Measurements from ENCODE around the gene COPZ2.
"Not testable (repeated sequence)": the region's sequence is repeated elsewhere in the genome, so short reads cannot be mapped to it uniquely, and the experiment has no call there.

Gene COPZ2

GRCh38 chr17:48024149-48025039 lies 13.2 kb downstream of the COPZ2 start:
- no peaks in the 10 kb centered on the region for H3K36me3 ChIP-seq (ENCODE audit: control insufficient read depth, insufficient read depth, low read length)
- peak overlapping the region; percentile 47 for H3K27ac ChIP-seq (ENCODE audit: insufficient read depth, low read length, poor library complexity, severe bottlenecking)
- peak; percentile 14 to 41 (median 33) for DNase-seq
- no peaks in the 10 kb centered on the region for H3K27me3 ChIP-seq (replicated peaks; ENCODE audit: control insufficient read depth, insufficient read depth, low read length, poor library complexity, severe bottlenecking)
- H3K4me3 ChIP-seq (ENCODE audit: insufficient read depth, low read depth, low read length, poor library complexity, severe bottlenecking) = peak overlapping the region; percentile 60
- H3K4me1 ChIP-seq (ENCODE audit: control insufficient read depth, insufficient read depth, low read length, poor library complexity, severe bottlenecking) = peaks cover 23% of the 10 kb centered on the region
- H3K9me3 ChIP-seq (ENCODE audit: control insufficient read depth, low read length) = no peaks in the 10 kb centered on the region

DNA sequence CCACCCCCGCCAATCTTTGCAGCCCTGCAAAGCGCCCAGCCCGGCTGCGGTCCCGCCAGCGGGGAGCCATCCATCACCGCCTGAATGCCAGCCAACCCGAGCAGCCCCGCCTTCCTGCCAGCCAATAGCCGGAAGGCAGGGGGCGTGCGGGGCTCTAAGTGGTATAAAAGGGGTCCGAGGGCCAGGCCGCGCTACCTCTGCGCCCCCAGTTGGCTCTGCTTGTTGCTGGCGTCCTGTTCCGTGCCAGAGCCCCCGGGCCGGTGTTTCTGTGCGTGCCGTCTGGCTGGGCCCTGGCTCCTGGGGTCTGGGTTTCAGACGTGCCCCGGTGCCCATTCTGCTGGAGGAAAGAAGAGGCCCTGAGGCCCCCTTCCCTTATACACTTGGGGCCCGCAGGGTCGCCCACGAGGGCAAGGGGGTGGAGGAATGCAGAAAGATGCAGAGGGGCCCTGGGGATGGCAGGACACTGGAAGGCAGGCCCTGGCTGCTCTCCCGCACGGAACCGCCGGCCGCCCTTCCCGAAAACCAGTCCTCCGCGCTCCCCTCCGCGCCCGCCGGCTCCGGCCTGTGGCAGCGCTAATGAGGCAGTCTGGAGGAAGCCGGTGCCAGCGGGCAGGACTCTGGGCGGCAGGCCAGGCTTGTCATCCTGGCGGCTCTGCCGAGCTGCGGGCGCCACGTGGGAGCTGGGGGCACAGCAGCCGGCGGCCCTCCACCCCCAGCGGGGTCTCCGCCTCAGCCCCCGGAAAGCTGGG lies 14.0 kb downstream of the COPZ2 start:
- peak overlapping the region; percentile 47 for H3K27ac ChIP-seq (ENCODE audit: insufficient read depth, low read length, poor library complexity, severe bottlenecking)
- DNase-seq = peak; percentile 9 to 30 (median 16)

GRCh38 chr17:48022901-48023300 lies 14.7 kb downstream of the COPZ2 start:
- Histone ChIP-seq H3K27me3 (replicated peaks; ENCODE audit: control insufficient read depth, insufficient read depth, low read length, poor library complexity, severe bottlenecking) (no peaks in the 10 kb centered on the region), H3K27ac (ENCODE audit: insufficient read depth, low read length, poor library complexity, severe bottlenecking) (no peak overlapping the region), H3K4me3 (ENCODE audit: insufficient read depth, low read depth, low read length, poor library complexity, severe bottlenecking) (no peak overlapping the region), H3K36me3 (ENCODE audit: control insufficient read depth, insufficient read depth, low read length) (no peaks in the 10 kb centered on the region), H3K9me3 (ENCODE audit: control insufficient read depth, low read length) (no peaks in the 10 kb centered on the region), H3K4me1 (ENCODE audit: control insufficient read depth, insufficient read depth, low read length, poor library complexity, severe bottlenecking) (peaks cover 23% of the 10 kb centered on the region)
- no peak for DNase-seq

More for the DNA sequence above, 14.0 kb downstream of the COPZ2 start:
- Histone ChIP-seq H3K27me3 (replicated peaks; ENCODE audit: control insufficient read depth, insufficient read depth, low read length, poor library complexity, severe bottlenecking) (no peaks in the 10 kb centered on the region), H3K9me3 (ENCODE audit: control insufficient read depth, low read length) (no peaks in the 10 kb centered on the region), H3K4me3 (ENCODE audit: insufficient read depth, low read depth, low read length, poor library complexity, severe bottlenecking) (peak overlapping the region; percentile 60), H3K36me3 (ENCODE audit: control insufficient read depth, insufficient read depth, low read length) (no peaks in the 10 kb centered on the region), H3K4me1 (ENCODE audit: control insufficient read depth, insufficient read depth, low read length, poor library complexity, severe bottlenecking) (peaks cover 23% of the 10 kb centered on the region)

DNA sequence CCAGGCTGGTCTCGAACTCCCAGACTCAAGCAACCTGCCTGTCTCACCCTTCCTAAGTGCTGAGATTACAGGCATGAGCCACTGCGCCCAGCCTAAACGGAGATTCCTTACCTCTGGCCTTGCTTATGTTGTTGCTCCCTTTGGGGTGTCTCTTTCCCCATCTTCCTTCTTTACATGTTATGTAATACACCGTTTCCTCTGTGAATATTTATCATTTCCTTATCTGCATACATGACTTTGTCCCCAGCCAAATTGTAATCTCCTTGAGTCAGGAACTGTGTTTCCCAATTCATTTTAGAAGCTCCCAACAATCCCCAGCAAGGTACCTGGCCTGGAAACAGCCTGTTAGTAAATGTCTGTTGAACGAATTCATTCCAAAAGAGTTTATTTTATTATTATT lies 15.7 kb downstream of the COPZ2 start:
- Histone ChIP-seq H3K4me1 (ENCODE audit: control insufficient read depth, insufficient read depth, low read length, poor library complexity, severe bottlenecking) (peaks cover 23% of the 10 kb centered on the region), H3K36me3 (ENCODE audit: control insufficient read depth, insufficient read depth, low read length) (no peaks in the 10 kb centered on the region), H3K4me3 (ENCODE audit: insufficient read depth, low read depth, low read length, poor library complexity, severe bottlenecking) (no peak overlapping the region), H3K27ac (ENCODE audit: insufficient read depth, low read length, poor library complexity, severe bottlenecking) (no peak overlapping the region), H3K9me3 (ENCODE audit: control insufficient read depth, low read length) (no peaks in the 10 kb centered on the region), H3K27me3 (replicated peaks; ENCODE audit: control insufficient read depth, insufficient read depth, low read length, poor library complexity, severe bottlenecking) (no peaks in the 10 kb centered on the region)
- DNase-seq = no peak

DNA sequence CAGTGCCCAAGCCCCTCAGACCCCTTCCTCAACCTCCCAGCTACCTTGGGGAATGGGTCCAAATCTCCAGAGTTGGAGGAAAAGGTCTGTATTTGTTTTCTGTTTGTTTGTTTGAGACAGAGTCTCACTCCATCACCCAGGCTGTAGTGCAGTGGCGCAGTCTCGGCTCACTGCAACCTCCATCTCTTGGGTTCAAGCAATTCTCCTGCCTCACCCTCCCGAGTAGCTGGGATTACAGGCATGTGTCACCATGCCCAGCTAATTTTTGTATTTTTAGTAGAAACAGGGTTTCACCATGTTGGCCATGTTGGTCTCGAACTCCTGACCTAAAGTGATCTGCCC lies 19.8 kb downstream of the COPZ2 start:
- H3K36me3 ChIP-seq (ENCODE audit: control insufficient read depth, insufficient read depth, low read length); DNase-seq; H3K4me1 ChIP-seq (ENCODE audit: control insufficient read depth, insufficient read depth, low read length, poor library complexity, severe bottlenecking); H3K27me3 ChIP-seq (replicated peaks; ENCODE audit: control insufficient read depth, insufficient read depth, low read length, poor library complexity, severe bottlenecking); H3K4me3 ChIP-seq (ENCODE audit: insufficient read depth, low read depth, low read length, poor library complexity, severe bottlenecking); H3K9me3 ChIP-seq (ENCODE audit: control insufficient read depth, low read length): not testable (repeated sequence)
- peak overlapping the region; percentile 37 for H3K27ac ChIP-seq (ENCODE audit: insufficient read depth, low read length, poor library complexity, severe bottlenecking)

- no peak overlapping the region for H3K4me3 ChIP-seq (ENCODE audit: insufficient read depth, low read depth, low read length, poor library complexity, severe bottlenecking)
- H3K9me3 ChIP-seq (ENCODE audit: control insufficient read depth, low read length) = no peaks in the 10 kb centered on the region
- DNase-seq = no peak
- no peaks in the 10 kb centered on the region for H3K36me3 ChIP-seq (ENCODE audit: control insufficient read depth, insufficient read depth, low read length)
- no peak overlapping the region for H3K27ac ChIP-seq (ENCODE audit: insufficient read depth, low read length, poor library complexity, severe bottlenecking)
- H3K4me1 ChIP-seq (ENCODE audit: control insufficient read depth, insufficient read depth, low read length, poor library complexity, severe bottlenecking) = peaks cover 10% of the 10 kb centered on the region
- H3K27me3 ChIP-seq (replicated peaks; ENCODE audit: control insufficient read depth, insufficient read depth, low read length, poor library complexity, severe bottlenecking) = peaks cover 13% of the 10 kb centered on the region
Observed at GRCh38 chr17:48016112-48016511, 21.5 kb downstream of the COPZ2 start.

DNA sequence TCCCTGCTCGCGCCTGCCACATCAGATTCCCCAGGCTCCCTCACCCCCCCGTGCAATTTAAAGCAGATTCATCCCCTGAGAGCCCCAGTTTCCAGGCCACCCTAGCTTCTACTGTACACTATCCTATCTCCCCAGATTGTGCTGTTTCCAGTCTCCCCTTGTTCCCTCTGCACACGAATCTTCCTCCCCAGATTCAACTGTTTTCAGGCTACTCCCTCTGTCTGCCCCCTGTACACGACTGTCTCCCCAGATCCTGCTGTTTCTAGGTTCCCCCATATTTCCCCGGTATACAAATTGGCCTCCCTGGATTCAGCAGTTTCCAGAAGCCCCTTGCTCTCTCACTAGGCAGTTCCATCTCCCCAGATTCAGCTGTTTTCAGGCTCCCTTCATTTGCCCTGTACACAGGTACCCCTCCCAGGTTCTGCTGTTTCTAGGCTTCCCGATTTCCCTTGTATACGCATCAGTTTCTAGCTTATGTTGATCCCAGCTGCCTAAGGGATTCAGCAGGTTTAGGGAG lies 22.9 kb downstream of the COPZ2 start:
- Histone ChIP-seq H3K27me3 (replicated peaks; ENCODE audit: control insufficient read depth, insufficient read depth, low read length, poor library complexity, severe bottlenecking) (peaks cover 13% of the 10 kb centered on the region), H3K4me1 (ENCODE audit: control insufficient read depth, insufficient read depth, low read length, poor library complexity, severe bottlenecking) (peaks cover 10% of the 10 kb centered on the region), H3K36me3 (ENCODE audit: control insufficient read depth, insufficient read depth, low read length) (no peaks in the 10 kb centered on the region), H3K27ac (ENCODE audit: insufficient read depth, low read length, poor library complexity, severe bottlenecking) (no peak overlapping the region), H3K9me3 (ENCODE audit: control insufficient read depth, low read length) (no peaks in the 10 kb centered on the region), H3K4me3 (ENCODE audit: insufficient read depth, low read depth, low read length, poor library complexity, severe bottlenecking) (no peak overlapping the region)
- DNase-seq = no peak

- H3K27me3 ChIP-seq (replicated peaks; ENCODE audit: control insufficient read depth, insufficient read depth, low read length, poor library complexity, severe bottlenecking) = peaks cover 13% of the 10 kb centered on the region
- H3K27ac ChIP-seq (ENCODE audit: insufficient read depth, low read length, poor library complexity, severe bottlenecking) = no peak overlapping the region
Observed at GRCh38 chr17:48013876-48014594, 23.6 kb downstream of the COPZ2 start.

GRCh38 chr17:48012654-48013053 lies 24.9 kb downstream of the COPZ2 start:
- no peaks in the 10 kb centered on the region for H3K36me3 ChIP-seq (ENCODE audit: control insufficient read depth, insufficient read depth, low read length)
- no peak for DNase-seq
- H3K4me3 ChIP-seq (ENCODE audit: insufficient read depth, low read depth, low read length, poor library complexity, severe bottlenecking) = peak overlapping the region; percentile 57
- H3K9me3 ChIP-seq (ENCODE audit: control insufficient read depth, low read length) = no peaks in the 10 kb centered on the region
- peaks cover 15% of the 10 kb centered on the region for H3K27me3 ChIP-seq (replicated peaks; ENCODE audit: control insufficient read depth, insufficient read depth, low read length, poor library complexity, severe bottlenecking)
- no peak overlapping the region for H3K27ac ChIP-seq (ENCODE audit: insufficient read depth, low read length, poor library complexity, severe bottlenecking)
- H3K4me1 ChIP-seq (ENCODE audit: control insufficient read depth, insufficient read depth, low read length, poor library complexity, severe bottlenecking) = peaks cover 10% of the 10 kb centered on the region

More at GRCh38 chr17:48013876-48014594, 23.6 kb downstream of the COPZ2 start:
- peaks cover 10% of the 10 kb centered on the region for H3K4me1 ChIP-seq (ENCODE audit: control insufficient read depth, insufficient read depth, low read length, poor library complexity, severe bottlenecking)
- H3K4me3 ChIP-seq (ENCODE audit: insufficient read depth, low read depth, low read length, poor library complexity, severe bottlenecking) = no peak overlapping the region
- DNase-seq = no peak
- no peaks in the 10 kb centered on the region for H3K36me3 ChIP-seq (ENCODE audit: control insufficient read depth, insufficient read depth, low read length)
- H3K9me3 ChIP-seq (ENCODE audit: control insufficient read depth, low read length) = no peaks in the 10 kb centered on the region

All from effector memory CD4-positive, alpha-beta T cell (primary cell).